ENCODE results near the gene TGFBR1.

GRCh38 chr9:99069075-99069474 lies 35.8 kb upstream of the TGFBR1 start:
- TF ChIP-seq POLR2A (IDR thresholded peaks at IDR 0.05) (no peak), CTCF (IDR thresholded peaks at IDR 0.05) (no peak)
